PC-9 (cell line): Measurements from ENCODE around the gene INPP5A. TPM values are rescaled to one million over a fixed set of nuclear protein-coding genes. Genes with fewer than 3 reads are reported as not detected.

ENCODE experiments used
- BruUV-seq: library from RNA; stranded (reverse); fragments of 400-500 nt; replicated peaks from 2 replicates; lab custom pipeline; 2021; lab: Mats Ljungman, UMichigan
- CTCF ChIA-PET: fragments of 300-600 bp; sonication (Branson Sonifier 250); formaldehyde crosslinking; loops from one replicate; lab custom pipeline; 2022; ENCODE audit warnings: antibody characterized with exemption; lab: Charles Lee
- POLR2A ChIA-PET: fragments of 300-600 bp; sonication (Branson Sonifier 250); formaldehyde crosslinking; loops from one replicate; lab custom pipeline; 2022; ENCODE audit warnings: antibody characterized with exemption; ENCODE audit not compliant: unreplicated experiment; lab: Charles Lee
- DNase-seq, 2 experiments: peaks; one replicate each; pipeline versions ENCODE4 v3.0.0 to v3.0.0-alpha.2; 2015 to 2022; ENCODE audit warnings: mixed read lengths in 1 of 2
- H2AFZ ChIP-seq: fragments of 200-600 bp; sonication (generic); 2 replicates; pipeline ENCODE4 v1.8.1; 2017; ENCODE audit warnings: antibody characterized with exemption
- H3F3A ChIP-seq: fragments of 200-600 bp; sonication (generic); 2 replicates; pipeline ENCODE4 v1.8.1; 2017; ENCODE audit warnings: antibody characterized with exemption, mild to moderate bottlenecking, low read depth; ENCODE audit not compliant: insufficient read depth
- H3K27ac ChIP-seq: fragments of 200-600 bp; sonication (generic); 2 replicates; pipeline ENCODE4 v1.6.1; 2016; ENCODE audit warnings: mixed run types
- H3K27me3 ChIP-seq: fragments of 200-600 bp; sonication (generic); 2 replicates; pipeline ENCODE4 v1.6.1; 2016; ENCODE audit warnings: low read depth, mixed run types; ENCODE audit not compliant: insufficient read depth
- H3K36me3 ChIP-seq: fragments of 200-600 bp; sonication (generic); 2 replicates; pipeline ENCODE4 v1.6.1; 2016; ENCODE audit warnings: low read depth, mixed run types
- H3K4me1 ChIP-seq: fragments of 200-600 bp; sonication (generic); replicated peaks from 2 replicates; pipeline ENCODE4 v1.6.1; 2016; ENCODE audit warnings: mixed run types; ENCODE audit not compliant: insufficient read depth
- H3K4me2 ChIP-seq: fragments of 200-600 bp; sonication (generic); 2 replicates; pipeline ENCODE4 v1.6.1; 2017; ENCODE audit warnings: mixed run types
- H3K4me3 ChIP-seq: fragments of 200-600 bp; sonication (generic); 2 replicates; pipeline ENCODE4 v1.6.1; 2016; ENCODE audit warnings: mixed run types
- H3K79me2 ChIP-seq: fragments of 200-600 bp; sonication (generic); 2 replicates; pipeline ENCODE4 v1.6.1; 2017; ENCODE audit warnings: low read depth, mixed run types
- H3K9me2 ChIP-seq: fragments of 200-600 bp; sonication (generic); 2 replicates; pipeline ENCODE4 v1.8.1; 2017; ENCODE audit warnings: mild to moderate bottlenecking; ENCODE audit not compliant: insufficient read depth
- H3K9me3 ChIP-seq: fragments of 200-600 bp; sonication (generic); 2 replicates; pipeline ENCODE4 v1.8.1; 2016; ENCODE audit warnings: low read depth; ENCODE audit not compliant: insufficient read depth
- H4K20me1 ChIP-seq: fragments of 200-600 bp; sonication (generic); 2 replicates; pipeline ENCODE4 v1.8.1; 2017; ENCODE audit not compliant: insufficient read depth
- EZH2 ChIP-seq: fragments of 200-600 bp; sonication (generic); IDR thresholded peaks from 2 replicates; pipeline ENCODE4 v1.8.0; 2017; ENCODE audit warnings: antibody characterized with exemption, low read depth
- intact Hi-C: fragments of 100-400 bp; cut with micrococcal nuclease; formaldehyde crosslinking; loops from one replicate; pipeline ENCODE4 v1.10.0; 2022; ENCODE audit not compliant: unreplicated experiment
- total RNA-seq: library from RNA; stranded (reverse); gene quantifications from 2 replicates; pipeline ENCODE4 v1.2.3, GENCODE V29; 2021
- TF ChIP-seq, protein P1 (sequence below): fragments of 200-600 bp; sonication (generic); conservative IDR thresholded peaks from 2 replicates; pipeline ENCODE4 v1.6.1; 2017; ENCODE audit warnings: mixed run types, antibody characterized with exemption, mild to moderate bottlenecking, moderate library complexity

The INPP5A gene
- total RNA-seq, 1 experiment from 2014 or later = 18.4 TPM

DNA sequence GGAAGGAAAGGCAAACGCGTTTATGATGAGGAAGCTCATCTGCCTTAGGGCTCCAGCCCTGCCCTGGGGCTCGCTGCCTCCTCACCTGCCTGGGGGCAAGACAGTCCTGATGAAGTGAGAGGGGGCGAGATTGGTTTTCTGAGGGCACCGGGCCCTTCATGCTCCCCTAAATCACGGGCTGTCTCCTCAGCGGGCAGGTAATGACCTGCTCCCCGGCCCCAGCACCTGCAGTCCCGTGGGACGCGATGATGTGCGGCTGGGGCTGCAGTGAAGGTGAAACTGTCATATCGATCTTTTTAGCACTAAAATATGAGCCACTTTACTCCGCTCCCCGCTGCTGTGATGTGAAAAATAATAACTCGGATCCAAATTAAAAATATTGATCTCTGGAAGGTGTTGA is 120.2 kb downstream of the INPP5A start:
- Histone ChIP-seq H3K36me3 (no peaks in the 10 kb centered on the region), H3K27ac (no peak overlapping the region), H3K9me2 (no peaks in the 10 kb centered on the region), H2AFZ (no peak overlapping the region), H3K9me3 (no peaks in the 10 kb centered on the region), H4K20me1 (no peaks in the 10 kb centered on the region), H3K79me2 (no peaks in the 10 kb centered on the region), H3F3A (no peaks in the 10 kb centered on the region), H3K4me3 (no peak overlapping the region), H3K4me1 (no peaks in the 10 kb centered on the region), H3K27me3 (no peaks in the 10 kb centered on the region), H3K4me2 (no peak overlapping the region)
- TF ChIP-seq EZH2 = no peak
- TF ChIP-seq, protein P1, sequence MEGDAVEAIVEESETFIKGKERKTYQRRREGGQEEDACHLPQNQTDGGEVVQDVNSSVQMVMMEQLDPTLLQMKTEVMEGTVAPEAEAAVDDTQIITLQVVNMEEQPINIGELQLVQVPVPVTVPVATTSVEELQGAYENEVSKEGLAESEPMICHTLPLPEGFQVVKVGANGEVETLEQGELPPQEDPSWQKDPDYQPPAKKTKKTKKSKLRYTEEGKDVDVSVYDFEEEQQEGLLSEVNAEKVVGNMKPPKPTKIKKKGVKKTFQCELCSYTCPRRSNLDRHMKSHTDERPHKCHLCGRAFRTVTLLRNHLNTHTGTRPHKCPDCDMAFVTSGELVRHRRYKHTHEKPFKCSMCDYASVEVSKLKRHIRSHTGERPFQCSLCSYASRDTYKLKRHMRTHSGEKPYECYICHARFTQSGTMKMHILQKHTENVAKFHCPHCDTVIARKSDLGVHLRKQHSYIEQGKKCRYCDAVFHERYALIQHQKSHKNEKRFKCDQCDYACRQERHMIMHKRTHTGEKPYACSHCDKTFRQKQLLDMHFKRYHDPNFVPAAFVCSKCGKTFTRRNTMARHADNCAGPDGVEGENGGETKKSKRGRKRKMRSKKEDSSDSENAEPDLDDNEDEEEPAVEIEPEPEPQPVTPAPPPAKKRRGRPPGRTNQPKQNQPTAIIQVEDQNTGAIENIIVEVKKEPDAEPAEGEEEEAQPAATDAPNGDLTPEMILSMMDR = no peak
- ChIA-PET POLR2A (no interaction called here), CTCF (no interaction called here)
- no TSS peak for BruUV-seq
- intact Hi-C loops = no loop called here
- DNase-seq = no peak

DNA sequence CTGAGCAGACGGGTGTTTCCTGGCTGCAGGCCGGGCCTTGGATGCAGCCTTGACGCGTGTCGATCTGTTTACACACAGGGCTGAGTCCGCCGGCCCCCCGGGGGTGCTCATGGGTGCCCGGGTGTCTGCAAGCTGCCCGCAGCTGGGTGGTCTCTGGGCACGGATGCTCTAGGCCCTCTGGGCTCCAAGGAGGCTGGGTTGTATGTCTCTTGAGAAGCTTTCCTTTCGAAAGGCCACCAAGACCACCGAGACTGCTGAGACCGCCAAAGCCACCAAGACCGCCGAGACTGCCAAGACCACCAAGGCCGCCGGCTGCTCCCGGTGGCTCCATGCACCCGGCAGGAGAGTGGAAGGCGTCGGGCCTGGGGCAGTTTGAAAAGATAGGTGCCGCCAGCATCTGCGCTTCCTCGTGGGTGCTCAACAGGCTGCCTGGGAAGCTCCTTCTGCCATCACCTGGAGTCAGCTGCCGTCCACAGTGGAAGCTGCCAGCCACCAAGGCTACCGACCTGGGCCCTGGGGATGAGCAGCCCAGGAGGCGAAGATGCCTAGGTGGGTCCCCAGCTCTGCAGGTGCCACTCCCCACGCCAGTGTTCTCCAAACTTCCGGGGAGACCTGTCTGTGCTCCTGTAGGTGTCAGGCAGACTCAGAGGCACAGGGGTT is 121.1 kb downstream of the INPP5A start:
- Histone ChIP-seq H3K36me3 (no peaks in the 10 kb centered on the region), H3K9me2 (no peaks in the 10 kb centered on the region), H3K4me2 (no peak overlapping the region), H3K4me1 (no peaks in the 10 kb centered on the region), H3F3A (no peaks in the 10 kb centered on the region), H3K27me3 (no peaks in the 10 kb centered on the region), H3K9me3 (no peaks in the 10 kb centered on the region), H2AFZ (no peak overlapping the region), H3K27ac (no peak overlapping the region), H3K79me2 (no peaks in the 10 kb centered on the region), H3K4me3 (no peak overlapping the region), H4K20me1 (no peaks in the 10 kb centered on the region)
- ChIA-PET CTCF (no interaction called here), POLR2A (no interaction called here)
- DNase-seq = no peak
- intact Hi-C loops = no loop called here
- BruUV-seq = no TSS peak
- TF ChIP-seq, protein P1 = no peak
- TF ChIP-seq EZH2 = no peak

DNA sequence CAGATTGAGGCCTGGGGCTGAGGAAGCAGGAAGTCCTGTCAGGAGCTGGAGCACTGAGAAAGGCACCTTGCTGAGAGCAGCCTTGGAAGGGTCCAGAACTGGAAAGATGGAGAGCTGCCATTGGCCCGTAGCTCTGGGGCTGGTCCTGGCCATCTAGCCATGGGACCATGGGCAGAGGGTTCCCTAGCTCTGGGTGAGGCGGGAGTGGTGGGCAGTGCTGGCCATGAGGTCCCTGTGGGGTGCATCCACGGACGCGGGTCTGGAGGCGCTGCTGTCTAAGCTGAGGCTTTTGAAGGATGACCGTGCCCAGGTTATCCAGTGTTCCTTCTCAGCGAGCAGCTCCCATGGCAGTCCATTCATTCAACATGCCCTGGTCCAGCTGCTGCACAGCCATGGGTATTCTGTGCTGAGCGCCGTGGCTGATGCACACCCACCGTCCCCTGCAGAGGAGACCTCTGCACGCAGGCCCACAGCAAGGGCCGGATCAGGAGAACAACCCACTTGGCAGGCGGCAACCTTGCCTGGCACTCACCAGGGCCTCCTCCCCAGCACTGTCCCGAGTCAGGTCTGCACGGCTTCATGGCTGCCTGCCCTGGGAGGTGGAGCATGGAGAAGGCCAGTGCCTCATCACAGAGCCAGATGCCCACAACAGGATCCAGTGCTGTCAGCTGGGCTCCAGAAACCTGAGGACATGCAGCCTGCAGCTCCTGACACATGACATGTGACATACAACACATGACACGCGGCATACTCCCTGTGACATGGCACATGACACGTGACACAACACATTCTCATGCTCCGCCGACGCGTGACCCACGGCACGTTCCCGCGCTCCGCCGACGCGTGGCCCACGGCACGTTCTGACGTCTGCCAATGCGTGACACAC is 121.9 kb downstream of the INPP5A start:
- Histone ChIP-seq H3F3A (no peaks in the 10 kb centered on the region), H3K79me2 (no peaks in the 10 kb centered on the region), H3K4me3 (no peak overlapping the region), H3K4me1 (no peaks in the 10 kb centered on the region), H3K27me3 (no peaks in the 10 kb centered on the region), H3K9me2 (no peaks in the 10 kb centered on the region), H4K20me1 (no peaks in the 10 kb centered on the region), H3K27ac (no peak overlapping the region), H3K4me2 (no peak overlapping the region), H2AFZ (no peak overlapping the region), H3K9me3 (no peaks in the 10 kb centered on the region), H3K36me3 (no peaks in the 10 kb centered on the region)
- no peak for TF ChIP-seq EZH2
- TF ChIP-seq, protein P1 = no peak
- ChIA-PET CTCF (no interaction called here), POLR2A (no interaction called here)
- intact Hi-C loops = no loop called here
- no peak for DNase-seq
- BruUV-seq = no TSS peak
